Measurements from ENCODE around the gene AP1G1. TPM values are rescaled to one million over a fixed set of nuclear protein-coding genes. Genes with fewer than 3 reads are reported as not detected.
A peak's percentile ranks its signal among the peaks of the same experiment; 100 is the strongest.
"Not testable (repeated sequence)": the region's sequence is repeated elsewhere in the genome, so short reads cannot be mapped to it uniquely, and the experiment has no call there.

Gene AP1G1
- total RNA-seq, 2 donors from 2014 or later = 38.6 to 44.6 TPM

- H3K36me3 ChIP-seq = no peaks in the 10 kb centered on the region
- H3K4me1 ChIP-seq = no peaks in the 10 kb centered on the region
- no peak overlapping the region for H3K27ac ChIP-seq
- H3K27me3 ChIP-seq = no peaks in the 10 kb centered on the region
- no peak overlapping the region for H3K4me3 ChIP-seq
- TF ChIP-seq CTCF (IDR thresholded peaks at IDR 0.05) = no peak
- DNase-seq (ENCODE audit: low spot score) = no peak
- no peaks in the 10 kb centered on the region for H3K9me3 ChIP-seq
These were observed 21.7 kb upstream of the AP1G1 start for GRCh38 chr16:71830359-71830758.

DNA sequence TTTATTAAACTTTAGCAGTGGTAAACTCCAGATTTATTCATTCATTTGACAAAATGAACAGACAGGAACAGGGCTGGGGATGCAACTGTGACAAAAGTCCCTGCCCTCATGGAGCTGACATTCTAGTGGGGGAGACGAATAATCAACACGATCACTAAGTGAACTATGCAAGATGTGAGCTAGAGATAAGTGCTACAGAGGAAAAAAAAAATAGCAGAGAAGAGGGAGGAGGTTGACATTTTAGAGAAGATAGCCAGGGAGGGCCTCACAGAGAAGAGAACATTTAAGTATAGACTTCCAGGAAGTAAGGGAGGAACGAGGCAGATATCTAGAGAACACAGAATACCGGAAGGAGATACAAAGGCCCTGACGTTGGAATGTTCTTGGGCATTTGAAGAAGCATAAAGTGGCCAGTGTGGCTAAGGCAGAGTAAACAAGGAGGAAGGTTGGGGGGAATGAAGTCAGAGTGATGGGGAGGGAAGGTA, 17.9 kb upstream of the AP1G1 start:
- Histone ChIP-seq H3K27me3 (no peaks in the 10 kb centered on the region), H3K27ac (no peak overlapping the region), H3K4me3 (no peak overlapping the region), H3K36me3 (peaks cover 3% of the 10 kb centered on the region), H3K4me1 (no peaks in the 10 kb centered on the region), H3K9me3 (no peaks in the 10 kb centered on the region)
- TF ChIP-seq CTCF (IDR thresholded peaks at IDR 0.05) = no peak
- DNase-seq (ENCODE audit: low spot score) = no peak

DNA sequence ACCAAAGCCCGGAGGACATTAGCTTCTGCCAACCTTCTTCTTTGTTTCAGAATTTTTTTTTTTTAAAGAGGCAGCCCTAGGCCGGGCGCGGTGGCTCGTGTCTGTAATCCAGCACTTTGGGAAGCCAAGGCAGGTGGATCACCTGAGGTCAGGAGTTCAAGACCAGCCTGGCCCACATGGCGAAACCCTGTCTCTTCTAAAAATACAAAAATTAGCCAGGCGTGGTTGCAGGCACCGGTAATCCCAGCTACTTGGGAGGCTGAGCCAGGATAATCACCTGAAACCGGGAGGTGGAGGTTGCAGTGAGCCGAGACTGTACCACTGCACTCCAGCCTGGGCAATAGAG, 8.5 kb upstream of the AP1G1 start:
- not testable (repeated sequence) for DNase-seq (ENCODE audit: low spot score); H3K4me1 ChIP-seq; H3K9me3 ChIP-seq; H3K4me3 ChIP-seq; H3K36me3 ChIP-seq; H3K27me3 ChIP-seq
- H3K27ac ChIP-seq = peak overlapping the region; percentile 74 to 86

- Histone ChIP-seq H3K27me3 (no peaks in the 10 kb centered on the region), H3K4me1 (peaks cover 0 to 16% of the 10 kb centered on the region in 2 donors), H3K9me3 (no peaks in the 10 kb centered on the region), H3K27ac (no peak overlapping the region), H3K36me3 (no peaks in the 10 kb centered on the region), H3K4me3 (no peak overlapping the region)
- DNase-seq (ENCODE audit: low spot score) = no peak
- no peak for TF ChIP-seq CTCF (IDR thresholded peaks at IDR 0.05)
These were observed 2.7 kb upstream of the AP1G1 start for GRCh38 chr16:71811261-71811803.

GRCh38 chr16:71810155-71810530, 1.5 kb upstream of the AP1G1 start:
- Histone ChIP-seq H3K4me1 (peaks cover 0 to 28% of the 10 kb centered on the region in 2 donors), H3K27ac (peak overlapping the region in 1 of 2 donors; percentile 98)
- not testable (repeated sequence) for DNase-seq (ENCODE audit: low spot score); H3K36me3 ChIP-seq; H3K9me3 ChIP-seq; H3K27me3 ChIP-seq; H3K4me3 ChIP-seq

- Histone ChIP-seq H3K36me3 (no peaks in the 10 kb centered on the region), H3K4me3 (peak overlapping the region; percentile 80 to 88), H3K27ac (peak overlapping the region; percentile 96 to 98), H3K4me1 (peaks cover 0 to 32% of the 10 kb centered on the region in 2 donors), H3K9me3 (no peaks in the 10 kb centered on the region), H3K27me3 (no peaks in the 10 kb centered on the region)
- no peak for DNase-seq (ENCODE audit: low spot score)
- no peak for TF ChIP-seq CTCF (IDR thresholded peaks at IDR 0.05)
These were observed 585 bp downstream of the AP1G1 start for GRCh38 chr16:71807905-71808592.

- Histone ChIP-seq H3K27me3 (no peaks in the 10 kb centered on the region), H3K4me1 (peaks cover 0 to 37% of the 10 kb centered on the region in 2 donors), H3K27ac (no peak overlapping the region), H3K9me3 (no peaks in the 10 kb centered on the region), H3K4me3 (no peak overlapping the region), H3K36me3 (peaks cover 15% of the 10 kb centered on the region)
- TF ChIP-seq CTCF (IDR thresholded peaks at IDR 0.05) = no peak
- DNase-seq (ENCODE audit: low spot score) = no peak
These were observed 5.3 kb downstream of the AP1G1 start for GRCh38 chr16:71803305-71803690.
